B cell (primary cell): ENCODE results near the gene ZDHHC14.

Experiments
- EZH2 ChIP-seq: IDR thresholded peaks from 2 replicates; pipeline ENCODE4 v1.6.1; 2012; ENCODE audit warnings: borderline replicate concordance, low read depth, mild to moderate bottlenecking, moderate library complexity, low read length; ENCODE audit not compliant: insufficient read depth, poor library complexity, severe bottlenecking
- TF ChIP-seq, protein P1 (sequence below): fragments of 200-600 bp; IDR thresholded peaks from one replicate; pipeline ENCODE4 v1.8.0; 2022; ENCODE audit warnings: antibody characterized with exemption, mild to moderate bottlenecking

DNA sequence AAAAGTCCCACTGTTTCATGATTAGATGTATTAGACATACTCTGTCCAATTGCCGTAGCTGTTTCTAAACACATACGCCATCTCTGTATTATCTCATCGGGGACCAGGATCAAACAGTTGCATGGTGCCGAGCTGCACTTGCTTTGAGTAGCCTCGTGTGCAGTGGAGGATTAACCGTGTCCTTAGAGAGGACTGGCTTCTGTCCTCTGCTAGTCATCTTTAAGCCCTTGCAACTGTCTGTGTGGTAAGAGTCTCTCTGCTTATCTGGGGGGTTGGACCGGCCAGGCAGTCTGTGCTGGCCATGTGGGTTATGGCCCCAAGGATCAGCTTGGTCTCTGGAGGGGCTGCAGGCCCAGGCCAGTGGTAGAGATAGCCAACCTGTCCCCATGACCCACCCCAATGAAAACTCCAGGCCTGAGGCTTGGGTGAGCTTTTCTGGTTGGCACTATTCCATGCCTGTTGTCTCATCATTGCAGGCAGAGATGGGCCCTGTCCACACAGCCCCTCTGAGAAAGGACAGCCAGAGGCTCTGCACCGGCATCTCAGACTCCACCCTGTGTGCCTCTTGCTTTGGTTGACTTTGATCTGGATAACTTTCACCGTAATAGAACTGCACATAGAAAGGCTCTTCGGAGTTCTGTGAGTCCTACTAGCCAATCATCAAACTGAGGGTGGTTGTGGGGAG is 304.7 kb downstream of the ZDHHC14 start:
- TF ChIP-seq, protein P1, sequence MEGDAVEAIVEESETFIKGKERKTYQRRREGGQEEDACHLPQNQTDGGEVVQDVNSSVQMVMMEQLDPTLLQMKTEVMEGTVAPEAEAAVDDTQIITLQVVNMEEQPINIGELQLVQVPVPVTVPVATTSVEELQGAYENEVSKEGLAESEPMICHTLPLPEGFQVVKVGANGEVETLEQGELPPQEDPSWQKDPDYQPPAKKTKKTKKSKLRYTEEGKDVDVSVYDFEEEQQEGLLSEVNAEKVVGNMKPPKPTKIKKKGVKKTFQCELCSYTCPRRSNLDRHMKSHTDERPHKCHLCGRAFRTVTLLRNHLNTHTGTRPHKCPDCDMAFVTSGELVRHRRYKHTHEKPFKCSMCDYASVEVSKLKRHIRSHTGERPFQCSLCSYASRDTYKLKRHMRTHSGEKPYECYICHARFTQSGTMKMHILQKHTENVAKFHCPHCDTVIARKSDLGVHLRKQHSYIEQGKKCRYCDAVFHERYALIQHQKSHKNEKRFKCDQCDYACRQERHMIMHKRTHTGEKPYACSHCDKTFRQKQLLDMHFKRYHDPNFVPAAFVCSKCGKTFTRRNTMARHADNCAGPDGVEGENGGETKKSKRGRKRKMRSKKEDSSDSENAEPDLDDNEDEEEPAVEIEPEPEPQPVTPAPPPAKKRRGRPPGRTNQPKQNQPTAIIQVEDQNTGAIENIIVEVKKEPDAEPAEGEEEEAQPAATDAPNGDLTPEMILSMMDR = no peak
- TF ChIP-seq EZH2 = no peak
